K562 (cell line): ENCODE results near the gene HDAC1. TPM values are rescaled to one million over a fixed set of nuclear protein-coding genes. Genes with fewer than 3 reads are reported as not detected.

ENCODE experiments used
- BRF2 ChIP-seq: IDR thresholded peaks from 3 replicates; pipeline ENCODE4 v1.6.1; 2011; ENCODE audit warnings: borderline replicate concordance, mild to moderate bottlenecking; ENCODE audit not compliant: insufficient read length, insufficient read depth
- CBX1 ChIP-seq: sonication (generic); IDR thresholded peaks from 2 replicates; pipeline ENCODE4 v1.6.1; 2016; ENCODE audit warnings: antibody characterized with exemption, low read depth, mild to moderate bottlenecking
- CCNT2 ChIP-seq: IDR thresholded peaks from 2 replicates; pipeline ENCODE4 v1.6.1; 2011; ENCODE audit warnings: borderline replicate concordance, low read depth, mild to moderate bottlenecking, moderate library complexity, mixed read lengths, low read length; ENCODE audit not compliant: insufficient read length; ENCODE audit errors: extremely low read depth
- ETS1 ChIP-seq: conservative IDR thresholded peaks from 2 replicates; pipeline ENCODE4 v1.6.1; 2011; ENCODE audit warnings: low read depth, mild to moderate bottlenecking, low read length; ENCODE audit not compliant: control insufficient read depth
- FOXK1 ChIP-seq: sonication (generic); formaldehyde crosslinking; IDR thresholded peaks from 2 replicates; pipeline ENCODE4 v1.8.0; 2022; ENCODE audit warnings: missing genetic modification reagents, mild to moderate bottlenecking, borderline replicate concordance
- GABPA ChIP-seq: fragments of 200-800 bp; sonication (Bioruptor generic); conservative IDR thresholded peaks from 2 replicates; pipeline ENCODE4 v1.6.1; 2016; ENCODE audit warnings: low read depth, missing genetic modification characterization, missing compliant biosample characterization
- KHSRP ChIP-seq: fragments of 450-650 bp; IDR thresholded peaks from 2 replicates; pipeline ENCODE4 v1.6.1; 2017
- KLF16 ChIP-seq: IDR thresholded peaks from 2 replicates; pipeline ENCODE4 v1.6.1; 2016; ENCODE audit warnings: antibody characterized with exemption
- MYNN ChIP-seq, 2 experiments: sonication (generic); formaldehyde crosslinking in 1 of 2; IDR thresholded peaks; 2 replicates each; pipeline versions ENCODE4 v1.5.0 to v1.6.1; 2016 to 2020; ENCODE audit warnings: antibody characterized with exemption in 1 of 2, missing genetic modification reagents in 1 of 2
- NFIC ChIP-seq: fragments of 450-650 bp; IDR thresholded peaks from 2 replicates; pipeline ENCODE4 v1.6.1; 2017; ENCODE audit warnings: mild to moderate bottlenecking, inconsistent platforms
- PCBP2 ChIP-seq: fragments of 200-400 bp; formaldehyde crosslinking; IDR thresholded peaks from 2 replicates; pipeline ENCODE4 v1.6.1; 2018; ENCODE audit warnings: low read length, low read depth, mild to moderate bottlenecking, moderate library complexity; ENCODE audit not compliant: poor library complexity, severe bottlenecking
- POLR3A ChIP-seq: IDR thresholded peaks from 2 replicates; pipeline ENCODE4 v1.6.1; 2011; ENCODE audit warnings: borderline replicate concordance, mild to moderate bottlenecking, moderate library complexity; ENCODE audit not compliant: insufficient read length, insufficient read depth; ENCODE audit errors: extremely low read depth
- RAD21 ChIP-seq, 2 experiments: fragments of 250-450 bp in 1 of 2; fragments of 450-650 bp in 1 of 2; sonication (Bioruptor Pico) in 1 of 2; formaldehyde crosslinking in 1 of 2; IDR thresholded peaks in 1 of 2; conservative IDR thresholded peaks in 1 of 2; 2 replicates each; pipeline versions ENCODE4 v1.4.0 to v1.8.0; 2020 to 2022; ENCODE audit warnings: mild to moderate bottlenecking in 2 of 2, moderate library complexity in 1 of 2
- RBM34 ChIP-seq: fragments of 200-400 bp; formaldehyde crosslinking; IDR thresholded peaks from 2 replicates; pipeline ENCODE4 v1.6.1; 2018; ENCODE audit warnings: low read length, borderline replicate concordance; ENCODE audit not compliant: insufficient read depth
- SRSF7 ChIP-seq: fragments of 200-400 bp; formaldehyde crosslinking; optimal IDR thresholded peaks from 2 replicates; pipeline ENCODE3; 2017; ENCODE audit warnings: mild to moderate bottlenecking, low read depth, low read length
- SRSF9 ChIP-seq: fragments of 200-400 bp; formaldehyde crosslinking; IDR thresholded peaks from 2 replicates; pipeline ENCODE4 v1.6.1; 2017; ENCODE audit warnings: low read depth, low read length, borderline replicate concordance
- STAT5B ChIP-seq: fragments of 250-450 bp; sonication (Bioruptor Pico); IDR thresholded peaks from 2 replicates; pipeline ENCODE4 v1.8.0; 2021; ENCODE audit warnings: mild to moderate bottlenecking, inconsistent platforms
- TEAD1 ChIP-seq, 2 experiments: fragments of 450-650 bp in 1 of 2; sonication (generic) in 1 of 2; formaldehyde crosslinking; IDR thresholded peaks; 2 replicates each; pipeline versions ENCODE4 v1.4.0 to v1.8.0; 2020 to 2022; ENCODE audit warnings: mild to moderate bottlenecking in 2 of 2, missing genetic modification reagents in 1 of 2
- ZFPM2 ChIP-seq: fragments of 250-450 bp; sonication (Bioruptor Pico); IDR thresholded peaks from 2 replicates; pipeline ENCODE4 v1.5.1; 2022; ENCODE audit warnings: mild to moderate bottlenecking
- ZNF133 ChIP-seq: fragments of 250-450 bp; sonication (Bioruptor Pico); IDR thresholded peaks from 2 replicates; pipeline ENCODE4 v1.4.0; 2020; ENCODE audit warnings: mild to moderate bottlenecking
- ZNF77 ChIP-seq: fragments of 250-450 bp; sonication (Bioruptor Pico); IDR thresholded peaks from 2 replicates; pipeline ENCODE4 v1.5.0; 2020
- polyA plus RNA-seq, 8 experiments: library from polyadenylated mRNA; depleted of rRNA in 4 of 8; stranded (reverse) in 5 of 8; unstranded in 3 of 8; fragments of >200 nt; fragmentation: Nextera tagmentation in 2 of 8; fragmentation: Illumina TruSeq in 1 of 8; extraction: Ambion mirVana in 2 of 8; extraction: Trizol in 1 of 8; gene quantifications; 2 replicates each; pipeline versions ENCODE4 v1.2.1 to v1.2.3, GENCODE V29; 2011 to 2014; ENCODE audit warnings: inconsistent platforms in 1 of 8, missing spikeins in 1 of 8
- total RNA-seq, 7 experiments: library from RNA; depleted of rRNA in 6 of 7; stranded (reverse); fragments of >200 nt in 6 of 7; fragmentation: Illumina TruSeq in 2 of 7; extraction: Trizol in 2 of 7; gene quantifications; 2 replicates each; pipeline versions ENCODE4 v1.2.1 to v1.2.3, GENCODE V29; 2011 to 2021; ENCODE audit warnings: low replicate concordance in 1 of 7

HDAC1 gene
- total and polyA plus RNA-seq, 9 of the 15 experiments (the other 6 are each of a cell fraction or from before 2014, with no cell fraction given) = 169 to 384 (median 193) TPM

GRCh38 chr1:32291708-32292538 is at the start of gene HDAC1 (continued):
- TF ChIP-seq GABPA (tag) (peak; percentile 85), ZNF133 (CRISPR knock-in tag) (no peak), TEAD1 (CRISPR knock-in tag; IDR thresholded peaks at IDR 0.05) (no peak), KLF16 (no peak), CCNT2 (peak; percentile 95), CBX1 (peak; percentile 41; the same call in 1 of the 2 replicates), RAD21 (CRISPR knock-in tag; conservative IDR thresholded peaks at IDR 0.05 in 1 of 2, IDR thresholded peaks at IDR 0.05 in 1 of 2) (no peak), RBM34 (no peak), MYNN (IDR thresholded peaks at IDR 0.05) (0 out of 2 replicates have a peak, but pooled peaks have one; percentile 41), MYNN (CRISPR knock-in tag; IDR thresholded peaks at IDR 0.05) (no peak), ZNF77 (CRISPR knock-in tag) (0 out of 2 replicates have a peak, but pooled peaks have one; percentile 18), POLR3A (no peak), NFIC (peak; percentile 77), SRSF9 (no peak), ETS1 (peak; percentile 71; the same call in 1 of the 2 replicates), ZFPM2 (CRISPR knock-in tag) (no peak), FOXK1 (CRISPR knock-in tag) (no peak), SRSF7 (no peak), STAT5B (CRISPR knock-in tag) (no peak), KHSRP (0 out of 2 replicates have a peak, but pooled peaks have one; percentile 18), PCBP2 (no peak), BRF2 (no peak)
